Liver (tissue), 3 donors: ENCODE measurements around the gene CLDN14.

Experiments used
- ATF3 ChIP-seq: IDR thresholded peaks from 2 replicates; pipeline ENCODE4 v1.6.1; 2016; ENCODE audit warnings: antibody characterized with exemption
- CTCF ChIP-seq: fragments of 150-350 bp; IDR thresholded peaks from 2 replicates; pipeline ENCODE4 v1.5.1; 2017; ENCODE audit warnings: improper control_type of control experiment, low read depth, low read length; ENCODE audit not compliant: missing input control
- GABPA ChIP-seq, 2 donors: IDR thresholded peaks in 1 of 2; conservative IDR thresholded peaks in 1 of 2; 2 replicates each; pipeline ENCODE4 v1.6.1; 2016; ENCODE audit warnings: antibody characterized with exemption in 2 of 2, mild to moderate bottlenecking in 1 of 2, moderate library complexity in 1 of 2
- TAF1 ChIP-seq: conservative IDR thresholded peaks from 2 replicates; pipeline ENCODE4 v1.6.1; 2016; ENCODE audit warnings: antibody characterized with exemption, mild to moderate bottlenecking
- donor health status: healthy.
- donor health status: healthy.

- peak; percentile 33 for TF ChIP-seq ATF3
- no peak for TF ChIP-seq CTCF
- no peak for TF ChIP-seq TAF1
- no peak for TF ChIP-seq GABPA (IDR thresholded peaks at IDR 0.05 in 1 of 2, conservative IDR thresholded peaks at IDR 0.05 in 1 of 2)
These were observed 7.9 kb upstream of the CLDN14 start for GRCh38 chr21:36487641-36488307.
